ENCODE results near the gene DCAF15. TPM values are rescaled to one million over a fixed set of nuclear protein-coding genes. Genes with fewer than 3 reads are reported as not detected.
A peak's percentile ranks its signal among the peaks of the same experiment; 100 is the strongest.

The DCAF15 gene
- total and polyA plus RNA-seq, 4 donors, result 8.8 to 41.4 (median 23.5) TPM

- H3K27ac ChIP-seq (ENCODE audit: low read depth in 1 of 2, low read length in 2 of 2), result no peak overlapping the region
- peaks cover 0 to 5% of the 10 kb centered on the region in 2 donors for H3K36me3 ChIP-seq (ENCODE audit: control insufficient read depth in 1 of 2, insufficient read depth in 2 of 2, low read length in 1 of 2)
- no peaks in the 10 kb centered on the region for H3K27me3 ChIP-seq (ENCODE audit: control insufficient read depth in 1 of 2, insufficient read depth in 2 of 2, low read length in 1 of 2)
- no peak overlapping the region for H3K4me3 ChIP-seq (ENCODE audit: low read length in 2 of 2)
- H3K4me1 ChIP-seq (ENCODE audit: control insufficient read depth in 1 of 2, insufficient read depth in 2 of 2, low read length in 2 of 2), result no peaks in the 10 kb centered on the region
- DNase-seq, result peak in 1 of 2 donors; percentile 73
- intact Hi-C loops (cut with DNase I), result loop anchor here in 1 of 2 donors (10.0 kb wide), 1 partner anchor 45 kb away; the partner anchor contains the start of gene RFX1
- no peak for ATAC-seq (ENCODE audit: low FRiP score)
- 83 to 86% methylated on average over 27 of the region's 27 CpGs for WGBS, 2 donors
- H3K9me3 ChIP-seq (ENCODE audit: control insufficient read depth, low read length), result no peaks in the 10 kb centered on the region
Measured at GRCh38 chr19:13959962-13960862, 7.9 kb downstream of the DCAF15 start.

GRCh38 chr19:13960863-13961784 is 8.8 kb downstream of the DCAF15 start:
- Histone ChIP-seq H3K4me3 (ENCODE audit: low read length in 2 of 2) (no peak overlapping the region), H3K27ac (ENCODE audit: low read depth in 1 of 2, low read length in 2 of 2) (no peak overlapping the region), H3K9me3 (ENCODE audit: control insufficient read depth, low read length) (no peaks in the 10 kb centered on the region), H3K27me3 (ENCODE audit: control insufficient read depth in 1 of 2, insufficient read depth in 2 of 2, low read length in 1 of 2) (no peaks in the 10 kb centered on the region), H3K36me3 (ENCODE audit: control insufficient read depth in 1 of 2, insufficient read depth in 2 of 2, low read length in 1 of 2) (peaks cover 0 to 5% of the 10 kb centered on the region in 2 donors), H3K4me1 (ENCODE audit: control insufficient read depth in 1 of 2, insufficient read depth in 2 of 2, low read length in 2 of 2) (no peaks in the 10 kb centered on the region)
- DNase-seq, result peak in 1 of 2 donors; percentile 76
- intact Hi-C loops (cut with DNase I), result no loop called here
- WGBS, 2 donors, result 88 to 91% methylated on average over 37 to 39 of the region's 39 CpGs
- no peak for ATAC-seq (ENCODE audit: low FRiP score)

GRCh38 chr19:13961826-13962698 is 9.8 kb downstream of the DCAF15 start:
- ATAC-seq (ENCODE audit: low FRiP score) (peak; percentile 13), DNase-seq (peak; percentile 53 to 79)
- intact Hi-C loops (cut with DNase I), result no loop called here
- Histone ChIP-seq H3K4me1 (ENCODE audit: control insufficient read depth in 1 of 2, insufficient read depth in 2 of 2, low read length in 2 of 2) (no peaks in the 10 kb centered on the region), H3K27ac (ENCODE audit: low read depth in 1 of 2, low read length in 2 of 2) (no peak overlapping the region), H3K9me3 (ENCODE audit: control insufficient read depth, low read length) (no peaks in the 10 kb centered on the region), H3K27me3 (ENCODE audit: control insufficient read depth in 1 of 2, insufficient read depth in 2 of 2, low read length in 1 of 2) (no peaks in the 10 kb centered on the region), H3K36me3 (ENCODE audit: control insufficient read depth in 1 of 2, insufficient read depth in 2 of 2, low read length in 1 of 2) (peaks cover 0 to 2% of the 10 kb centered on the region in 2 donors), H3K4me3 (ENCODE audit: low read length in 2 of 2) (no peak overlapping the region)
- WGBS, 2 donors, result 74 to 76% methylated on average over 49 to 55 of the region's 55 CpGs

GRCh38 chr19:13962699-13963602 is 10.6 kb downstream of the DCAF15 start:
- intact Hi-C loops (cut with DNase I), result no loop called here
- H3K36me3 ChIP-seq (ENCODE audit: control insufficient read depth in 1 of 2, insufficient read depth in 2 of 2, low read length in 1 of 2), result peaks cover 0 to 2% of the 10 kb centered on the region in 2 donors

GRCh38 chr19:13963603-13964105 is 11.3 kb downstream of the DCAF15 start:
- Histone ChIP-seq H3K27me3 (ENCODE audit: control insufficient read depth in 1 of 2, insufficient read depth in 2 of 2, low read length in 1 of 2) (no peaks in the 10 kb centered on the region), H3K36me3 (ENCODE audit: control insufficient read depth in 1 of 2, insufficient read depth in 2 of 2, low read length in 1 of 2) (peaks cover 0 to 2% of the 10 kb centered on the region in 2 donors), H3K4me1 (ENCODE audit: control insufficient read depth in 1 of 2, insufficient read depth in 2 of 2, low read length in 2 of 2) (no peaks in the 10 kb centered on the region), H3K27ac (ENCODE audit: low read depth in 1 of 2, low read length in 2 of 2) (no peak overlapping the region), H3K9me3 (ENCODE audit: control insufficient read depth, low read length) (no peaks in the 10 kb centered on the region), H3K4me3 (ENCODE audit: low read length in 2 of 2) (no peak overlapping the region)
- peak in 1 of 2 donors; percentile 71 for DNase-seq
- ATAC-seq (ENCODE audit: low FRiP score), result no peak
- whole genome bisulfite sequencing, 2 donors, result 88 to 91% methylated on average over 43 to 48 of the region's 48 CpGs
- intact Hi-C loops (cut with DNase I), result no loop called here

More at GRCh38 chr19:13962699-13963602, 10.6 kb downstream of the DCAF15 start:
- ATAC-seq (ENCODE audit: low FRiP score) (peak; percentile 23), DNase-seq (peak; percentile 64 to 86)
- Histone ChIP-seq H3K9me3 (ENCODE audit: control insufficient read depth, low read length) (no peaks in the 10 kb centered on the region), H3K4me3 (ENCODE audit: low read length in 2 of 2) (no peak overlapping the region), H3K27ac (ENCODE audit: low read depth in 1 of 2, low read length in 2 of 2) (no peak overlapping the region), H3K27me3 (ENCODE audit: control insufficient read depth in 1 of 2, insufficient read depth in 2 of 2, low read length in 1 of 2) (no peaks in the 10 kb centered on the region), H3K4me1 (ENCODE audit: control insufficient read depth in 1 of 2, insufficient read depth in 2 of 2, low read length in 2 of 2) (no peaks in the 10 kb centered on the region)
- 62 to 69% methylated on average over 76 to 89 of the region's 89 CpGs for WGBS, 2 donors

- intact Hi-C loops (cut with DNase I), result no loop called here
- no peak for ATAC-seq (ENCODE audit: low FRiP score)
- no peaks in the 10 kb centered on the region for H3K27me3 ChIP-seq (ENCODE audit: control insufficient read depth in 1 of 2, insufficient read depth in 2 of 2, low read length in 1 of 2)
- H3K27ac ChIP-seq (ENCODE audit: low read depth in 1 of 2, low read length in 2 of 2), result no peak overlapping the region
- H3K36me3 ChIP-seq (ENCODE audit: control insufficient read depth in 1 of 2, insufficient read depth in 2 of 2, low read length in 1 of 2), result peaks cover 0 to 2% of the 10 kb centered on the region in 2 donors
- H3K4me3 ChIP-seq (ENCODE audit: low read length in 2 of 2), result no peak overlapping the region
- DNase-seq, result no peak
- H3K9me3 ChIP-seq (ENCODE audit: control insufficient read depth, low read length), result no peaks in the 10 kb centered on the region
- no peaks in the 10 kb centered on the region for H3K4me1 ChIP-seq (ENCODE audit: control insufficient read depth in 1 of 2, insufficient read depth in 2 of 2, low read length in 2 of 2)
- WGBS, 2 donors, result 88 to 89% methylated on average over 5 of the region's 5 CpGs
Measured at GRCh38 chr19:13964776-13965175, 12.5 kb downstream of the DCAF15 start.

GRCh38 chr19:13965377-13965896 is 13.1 kb downstream of the DCAF15 start:
- H3K36me3 ChIP-seq (ENCODE audit: control insufficient read depth in 1 of 2, insufficient read depth in 2 of 2, low read length in 1 of 2), result no peaks in the 10 kb centered on the region
- no peaks in the 10 kb centered on the region for H3K9me3 ChIP-seq (ENCODE audit: control insufficient read depth, low read length)
- ATAC-seq (ENCODE audit: low FRiP score), result no peak
- no peaks in the 10 kb centered on the region for H3K27me3 ChIP-seq (ENCODE audit: control insufficient read depth in 1 of 2, insufficient read depth in 2 of 2, low read length in 1 of 2)
- DNase-seq, result peak in 1 of 2 donors; percentile 75
- H3K4me1 ChIP-seq (ENCODE audit: control insufficient read depth in 1 of 2, insufficient read depth in 2 of 2, low read length in 2 of 2), result no peaks in the 10 kb centered on the region
- no peak overlapping the region for H3K4me3 ChIP-seq (ENCODE audit: low read length in 2 of 2)
- WGBS, 2 donors, result 91 to 92% methylated on average over 24 of the region's 24 CpGs
- H3K27ac ChIP-seq (ENCODE audit: low read depth in 1 of 2, low read length in 2 of 2), result no peak overlapping the region
- intact Hi-C loops (cut with DNase I), result no loop called here

All from aorta (tissue), 5 donors.